ENCODE data around the gene INCA1. TPM values are rescaled to one million over a fixed set of nuclear protein-coding genes. Genes with fewer than 3 reads are reported as not detected.

The INCA1 gene
- total and polyA plus RNA-seq, 2 of the 8 experiments (the other 6 are each of a cell fraction or from before 2014, with no cell fraction given), result 0.89 to 1.4 TPM

DNA sequence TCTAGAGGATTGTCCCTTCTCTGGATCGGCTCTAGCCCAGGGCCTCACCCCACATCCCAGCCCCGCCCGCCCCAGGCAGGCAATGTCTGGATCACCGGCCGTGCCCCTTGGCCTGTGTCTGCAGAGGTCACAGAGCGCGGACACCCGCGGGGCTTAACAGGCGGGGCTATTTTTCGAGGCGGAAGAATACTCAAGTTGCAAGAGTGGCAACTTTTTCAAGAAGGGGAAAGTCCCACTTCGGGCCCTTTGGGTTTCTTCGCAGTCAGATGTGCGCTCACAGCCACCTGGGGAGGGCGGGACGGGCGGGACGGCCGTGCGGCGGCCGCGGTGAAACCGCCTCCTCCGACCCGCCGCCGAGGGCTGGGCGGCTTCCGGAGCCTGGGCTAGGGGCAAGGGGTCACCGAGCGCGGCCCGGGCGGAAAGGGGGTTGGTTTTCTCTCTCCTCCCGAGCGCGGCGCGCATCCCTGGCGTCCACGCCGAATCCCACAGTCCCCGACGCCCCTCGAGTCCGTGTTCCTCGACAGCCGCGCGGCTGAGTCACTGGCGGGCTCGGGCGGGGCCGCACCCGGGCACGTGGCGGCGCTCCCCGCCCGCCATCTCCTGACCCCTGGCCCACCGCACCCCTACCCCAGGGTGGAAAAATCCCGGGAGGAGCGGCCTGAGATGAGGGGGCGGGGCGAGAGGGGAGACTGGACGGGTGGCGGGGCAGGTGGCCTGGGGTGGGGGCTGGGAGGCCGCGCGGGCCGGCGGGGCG is 47.8 kb downstream of the INCA1 start:
- POLR2A ChIA-PET (ENCODE audit: partially characterized antibody), result interaction anchor here (0.6 to 32.4 kb wide), 16 partner anchors 2 to 339 kb away, joined by 3 to 987 read pairs (median 8); partner anchors contain the start of genes CAMTA2, ENO3, GP1BA and INCA1
- no peak for FAIRE-seq
- 0% methylated on average over 20 of the region's 75 CpGs; no CpG with 5 or more reads in 1 of the 2 experiments for WGBS, 2 experiments (ENCODE audit: extremely low coverage in 1 of 2, insufficient coverage in 1 of 2, insufficient read length in 1 of 2, insufficient replicate concordance in 2 of 2, low coverage in 1 of 2, low lambda C conversion rate in 2 of 2, missing lambda C conversion rate in 1 of 2)
- TF ChIP-seq CBX8 (IDR thresholded peaks at IDR 0.05; ENCODE audit: borderline replicate concordance, low read depth, low read length) (no peak), RXRA (IDR thresholded peaks at IDR 0.05; ENCODE audit: insufficient read depth, low read depth, low read length) (no peak), JUND (IDR thresholded peaks at IDR 0.05; ENCODE audit: low read length) (no peak), CHD2 (IDR thresholded peaks at IDR 0.05; ENCODE audit: low read length) (no peak), ZNF274 (IDR thresholded peaks at IDR 0.05; ENCODE audit: borderline replicate concordance, extremely low read depth, low read length) (no peak), CREB1 (IDR thresholded peaks at IDR 0.05) (no peak), ASH2L (IDR thresholded peaks at IDR 0.05; ENCODE audit: low read length) (no peak), RFX5 (IDR thresholded peaks at IDR 0.05; ENCODE audit: borderline replicate concordance, low read depth, low read length) (no peak), CEBPB (IDR thresholded peaks at IDR 0.05; ENCODE audit: low read depth, low read length) (no peak), CBX5 (IDR thresholded peaks at IDR 0.05; ENCODE audit: low read depth, low read length) (no peak), POLR2A (IDR thresholded peaks at IDR 0.05; ENCODE audit: control extremely low read depth in 1 of 2, low read depth in 2 of 2, low read length in 2 of 2) (peak in 1 of 2 experiments; percentile 41; a peak in 2 of 3 replicates), NANOG (IDR thresholded peaks at IDR 0.05; ENCODE audit: insufficient read depth, low read depth, low read length, poor library complexity, severe bottlenecking) (no peak), HDAC2 (IDR thresholded peaks at IDR 0.05; ENCODE audit: borderline replicate concordance in 1 of 2, low read depth in 2 of 2, low read length in 2 of 2) (no peak)

More for the DNA sequence above, 47.8 kb downstream of the INCA1 start:
- Histone ChIP-seq H3K18ac (ENCODE audit: extremely low read depth, low read length) (peak overlapping the region; percentile 97), H2BK120ac (replicated peaks; ENCODE audit: low read depth, low read length) (no peak overlapping the region), H2BK5ac (ENCODE audit: low read depth, low read length) (peak overlapping the region; percentile 94), H3K4me3 (ENCODE audit: extremely low read depth in 1 of 4, insufficient read depth in 2 of 4, low read depth in 3 of 4, low read length in 4 of 4) (peak overlapping the region; percentile 87 to 99 (median 96)), H3K27ac (ENCODE audit: low read depth, low read length) (peak overlapping the region; percentile 94), H3K79me1 (ENCODE audit: low read depth, low read length) (0 out of 2 replicates have a peak, but pooled peaks cover 2% of the 10 kb centered on the region), H4K5ac (ENCODE audit: insufficient read length, low read depth, low read length) (peak overlapping the region; percentile 97), H3K27me3 (replicated peaks in 1 of 4; ENCODE audit: control insufficient read depth in 3 of 4, extremely low read depth in 1 of 4, insufficient read depth in 3 of 4, low read length in 3 of 4) (no peaks in the 10 kb centered on the region), H3K79me2 (ENCODE audit: control insufficient read depth in 1 of 2, insufficient read depth in 2 of 2, low read length in 2 of 2) (peaks cover 8 to 35% of the 10 kb centered on the region in 2 experiments), H3K9ac (replicated peaks in 1 of 4; ENCODE audit: extremely low read depth in 1 of 4, low read depth in 3 of 4, low read length in 3 of 4) (peak overlapping the region; percentile 57 to 80 (median 76)), H2BK20ac (ENCODE audit: low read length) (no peak overlapping the region), H3K23ac (ENCODE audit: insufficient read length) (no peak overlapping the region), H4K91ac (replicated peaks; ENCODE audit: insufficient read length, low read length) (peak overlapping the region; percentile 96), H2BK12ac (ENCODE audit: low read depth, low read length) (no peak overlapping the region), H3K36me3 (ENCODE audit: control insufficient read depth in 2 of 4, insufficient read depth in 4 of 4, low read length in 3 of 4) (peaks cover under 1 to 26% (median 19%) of the 10 kb centered on the region in 4 experiments), H3K4me2 (ENCODE audit: insufficient read depth in 1 of 2, low read depth in 2 of 2, low read length in 2 of 2) (peak overlapping the region; percentile 87 to 95), H3K4ac (replicated peaks; ENCODE audit: insufficient read length, low read depth, low read length) (peak overlapping the region; percentile 46), H3K9me3 (ENCODE audit: insufficient read depth in 2 of 2, low read depth in 1 of 2, low read length in 1 of 2) (no peaks in the 10 kb centered on the region), H2AFZ (ENCODE audit: low read length) (no peak overlapping the region), H4K20me1 (replicated peaks in 1 of 2; ENCODE audit: control insufficient read depth in 1 of 2, insufficient read depth in 2 of 2, low read length in 2 of 2) (peaks cover 16 to 18% of the 10 kb centered on the region in 2 experiments), H4K8ac (ENCODE audit: extremely low read depth, insufficient read depth, low read length) (peak overlapping the region; percentile 93), H3K14ac (ENCODE audit: insufficient read length) (no peak overlapping the region), H2AK5ac (ENCODE audit: low read depth, low read length) (no peak overlapping the region), H3K56ac (replicated peaks; ENCODE audit: insufficient read length, low read depth, low read length) (peak overlapping the region; percentile 93), H3K23me2 (ENCODE audit: low read depth, low read length) (peaks cover 14% of the 10 kb centered on the region), H2BK15ac (ENCODE audit: low read length) (peak overlapping the region; percentile 81; the same call in 1 of the 2 replicates), H3K4me1 (replicated peaks in 1 of 4; ENCODE audit: control insufficient read depth in 3 of 4, insufficient read depth in 4 of 4, low read length in 3 of 4) (peaks cover 4 to 17% (median 12%) of the 10 kb centered on the region in 4 experiments)
- DNase-seq (ENCODE audit: low read depth in 1 of 2, low spot score in 2 of 2), result peak in 1 of 2 experiments; percentile 85
- CTCF ChIA-PET (ENCODE audit: partially characterized antibody), result interaction anchor here (1.3 to 2.1 kb wide), 2 partner anchors 9 to 20 kb away, joined by 3 to 5 read pairs; partner anchors contain the start of genes RNF167 and SLC25A11

Measured in H1 (cell line).